ENCODE data around the gene TGM3. TPM values are rescaled to one million over a fixed set of nuclear protein-coding genes. Genes with fewer than 3 reads are reported as not detected.

Gene TGM3
- total RNA-seq (2021) (0.07 to 0.11 TPM in 2 of 3 replicates, not detected in the other), Bru-seq, nascent RNA (percentile 6 among the genes with signal in this experiment)
- long read RNA-seq, experiment 1 = 0 reads
- long read RNA-seq, experiment 2 = 0 reads
- long read RNA-seq, experiment 3 = 0 reads

GRCh38 chr20:2295886-2296515 is at the start of gene TGM3:
Gene TGM3 (plus strand): TSS chr20:2296001. CDS start chr20:2296064, 63 bp downstream.
- Mint-ChIP-seq H3K27ac (no peak within 1 kb of the TSS), H3K9me3 (no peaks in the 10 kb centered on the region), H3K36me3 (no peaks in the 10 kb centered on the region), H3K4me3 (no peak within 1 kb of the TSS), H3K27me3 (ENCODE audit: low read depth) (no peaks in the 10 kb centered on the region; the same call in 1 of the 2 replicates), H3K4me1 (peaks cover 35% of the 10 kb centered on the region)
- TF ChIP-seq NFE2L1 (CRISPR knock-in tag; IDR thresholded peaks at IDR 0.05) = no peak
- TF ChIP-seq ATF1 (CRISPR knock-in tag; IDR thresholded peaks at IDR 0.05) = no peak
- TF ChIP-seq MAX (CRISPR knock-in tag; IDR thresholded peaks at IDR 0.05) = no peak
- TF ChIP-seq FOXP1 (CRISPR knock-in tag; IDR thresholded peaks at IDR 0.05; ENCODE audit: borderline replicate concordance) = no peak
- TF ChIP-seq NR2C2 (CRISPR knock-in tag; IDR thresholded peaks at IDR 0.05) = no peak
- no peak for TF ChIP-seq TEAD1 (CRISPR knock-in tag; IDR thresholded peaks at IDR 0.05)
- TF ChIP-seq FOXP4 (CRISPR knock-in tag; IDR thresholded peaks at IDR 0.05) = no peak
- TF ChIP-seq AR (CRISPR knock-in tag; IDR thresholded peaks at IDR 0.05) = no peak
- TF ChIP-seq ETV6 (CRISPR knock-in tag; IDR thresholded peaks at IDR 0.05) = no peak
- TF ChIP-seq CREM (CRISPR knock-in tag; IDR thresholded peaks at IDR 0.05) = no peak
- TF ChIP-seq ZMAT4 (CRISPR knock-in tag; IDR thresholded peaks at IDR 0.05) = no peak
- TF ChIP-seq ZBTB43 (CRISPR knock-in tag; IDR thresholded peaks at IDR 0.05) = no peak
- no peak for TF ChIP-seq ERG (CRISPR knock-in tag; IDR thresholded peaks at IDR 0.05)
- no peak for TF ChIP-seq ZNF396 (CRISPR knock-in tag; IDR thresholded peaks at IDR 0.05; ENCODE audit: borderline replicate concordance)
- no peak for TF ChIP-seq KAT7 (CRISPR knock-in tag; IDR thresholded peaks at IDR 0.05; ENCODE audit: borderline replicate concordance)
- TF ChIP-seq STAT6 (CRISPR knock-in tag; conservative IDR thresholded peaks at IDR 0.05; ENCODE audit: low read depth) = no peak
- CTCF ChIA-PET = interaction anchor here (1.3 to 2.3 kb wide), 2 partner anchors 8 to 89 kb away, joined by 4 to 14 read pairs; no protein-coding TSS in a partner anchor
- POLR2A ChIA-PET = no interaction called here
- ATAC-seq (no peak; the same call in 1 of the 2 replicates), DNase-seq (ENCODE audit: low spot score) (no peak)
